CD4-positive, alpha-beta T cell treated with Interleukin-10 for 1 hour (primary cell): ENCODE measurements around the gene RPS29.

ENCODE experiments used
- DNase-seq: peaks from one replicate; pipeline ENCODE4 v3.0.0-alpha.2; 2020

Gene RPS29

DNA sequence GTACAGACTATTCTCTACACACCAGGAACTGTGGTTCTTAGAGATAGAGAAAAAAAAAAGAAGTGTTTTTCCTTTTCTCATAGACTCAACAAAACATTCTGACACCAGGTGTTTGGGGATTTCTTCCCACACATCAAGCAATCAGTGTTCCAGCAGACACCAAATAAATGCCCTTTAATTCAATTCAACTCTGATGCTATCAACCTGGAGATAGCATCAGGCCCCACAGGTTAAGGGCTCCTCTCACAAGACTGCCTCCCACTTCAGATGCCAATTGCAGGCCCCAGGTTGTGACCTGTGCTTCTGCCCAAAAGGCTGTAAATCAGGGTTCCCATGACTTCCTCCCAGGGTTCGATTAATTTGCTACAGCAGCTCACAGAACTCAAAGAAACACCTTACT, 36.7 kb downstream of the RPS29 start:
- DNase-seq, result no peak

DNA sequence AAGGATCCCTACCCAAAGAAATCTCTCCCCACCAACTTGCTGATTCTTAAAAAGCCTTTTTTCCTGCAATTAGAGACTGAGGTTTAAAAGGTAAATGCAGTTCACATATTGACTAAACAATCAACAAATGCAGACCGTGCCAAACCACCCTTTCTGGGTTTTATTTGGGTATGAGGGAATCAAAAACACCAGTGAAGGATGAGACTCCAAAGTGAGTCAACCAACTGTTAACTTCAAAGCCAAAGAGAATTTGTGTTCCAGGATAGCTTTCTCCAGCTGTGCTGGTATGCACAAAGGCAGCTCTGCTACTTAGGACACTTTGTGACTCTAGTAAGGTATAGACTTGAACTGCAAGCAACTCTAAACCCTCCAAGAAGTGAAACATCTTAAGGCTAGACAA, 39.4 kb downstream of the RPS29 start:
- no peak for DNase-seq

DNA sequence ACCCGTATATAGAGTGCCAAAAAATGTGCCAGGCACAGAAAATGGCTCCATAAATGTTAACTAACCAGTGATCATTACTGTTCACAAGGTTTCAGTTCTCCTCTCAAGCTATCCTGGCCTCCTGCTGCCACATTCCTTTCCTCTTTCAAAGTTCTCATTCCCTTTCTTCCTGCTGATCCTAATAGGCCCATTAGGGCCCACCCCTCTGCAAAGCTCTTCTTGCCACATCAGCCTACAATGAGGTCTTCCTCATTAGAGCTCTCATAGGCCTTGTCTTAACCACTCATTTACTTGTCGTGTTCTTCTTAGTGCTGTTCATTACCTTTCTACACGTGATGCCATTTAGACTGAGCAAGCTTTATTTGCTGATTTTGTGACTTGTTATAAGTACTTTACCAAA, 40.5 kb downstream of the RPS29 start:
- no peak for DNase-seq

DNA sequence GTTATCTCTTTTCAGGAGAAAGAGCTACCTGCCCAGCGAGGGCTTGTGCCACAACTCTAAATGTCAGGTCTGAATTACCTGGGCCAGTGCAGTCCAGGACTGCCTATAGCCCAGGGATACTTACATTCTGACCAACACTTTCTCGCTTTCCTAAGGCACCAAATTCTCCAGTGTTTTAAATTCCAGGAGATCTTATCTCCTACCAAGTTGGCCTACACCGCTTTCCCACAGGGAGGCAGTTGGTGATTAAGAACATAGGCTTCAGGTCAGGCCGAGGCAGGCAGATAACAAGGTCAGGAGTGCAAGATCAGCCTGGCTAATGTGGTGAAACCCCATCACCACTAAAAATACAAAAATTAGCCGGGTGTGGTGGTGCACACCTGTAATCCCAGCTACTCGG, 41.1 kb downstream of the RPS29 start:
- DNase-seq, result no peak

DNA sequence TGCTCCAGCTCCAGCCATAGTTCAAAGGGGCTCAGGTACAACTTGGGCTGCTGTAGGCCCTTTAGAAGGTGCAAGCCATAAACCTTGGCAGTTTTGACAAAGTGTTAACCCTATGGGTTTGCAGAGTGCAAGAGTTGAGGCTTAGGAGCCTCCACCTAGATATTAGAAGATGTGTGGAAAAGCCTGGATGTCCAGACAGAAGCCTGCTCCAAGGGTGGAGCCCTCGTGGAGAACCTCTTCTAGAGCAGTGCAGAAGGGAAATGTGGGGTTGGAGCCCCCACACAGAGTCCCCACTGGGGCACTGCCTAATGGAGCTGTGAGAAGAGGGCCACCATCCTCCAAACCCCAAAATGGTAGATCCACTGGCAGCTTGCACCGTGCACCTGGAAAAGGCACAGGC, 45.1 kb downstream of the RPS29 start:
- no peak for DNase-seq

DNA sequence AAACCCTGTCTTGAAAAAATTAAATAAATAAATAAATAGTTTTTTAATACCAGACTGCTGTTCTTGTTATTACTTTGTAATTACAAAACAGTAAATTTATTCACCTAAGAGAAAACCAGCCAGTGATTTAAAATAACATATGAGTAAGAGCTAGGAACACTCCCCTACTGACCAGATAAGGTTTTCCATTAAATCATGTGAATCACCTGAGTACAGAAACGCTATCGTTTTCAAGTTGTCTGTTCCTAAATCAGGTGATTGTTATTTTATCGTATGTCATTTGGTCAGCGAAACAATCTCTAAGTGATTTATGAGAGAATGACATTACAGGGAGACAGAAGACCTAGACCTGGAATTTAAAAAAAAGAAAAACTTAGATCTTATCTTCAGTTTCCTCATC, 47.3 kb downstream of the RPS29 start:
- DNase-seq, result no peak
